GM12878 (cell line): ENCODE results near the gene CTSL. TPM values are rescaled to one million over a fixed set of nuclear protein-coding genes. Genes with fewer than 3 reads are reported as not detected.

ENCODE experiments used
- ATAC-seq: fragments of 200-7000 bp; cut with Tn5 transposase; 3 replicates; pipeline ENCODE4 v1.9.1; 2020; ENCODE audit warnings: mild to moderate bottlenecking, moderate library complexity
- BruUV-seq: library from RNA; stranded (reverse); fragments of 400-500 nt; replicated peaks from 2 replicates; lab custom pipeline; 2021; lab: Mats Ljungman, UMichigan
- CTCF ChIA-PET: fragments of 300-600 bp; sonication (Branson Sonifier 250); formaldehyde crosslinking; extraction: SDS; loops from one replicate; lab custom pipeline; 2021; ENCODE audit warnings: inconsistent platforms; lab: Yijun Ruan, JAX
- POLR2A ChIA-PET: fragments of 350-600 bp; formaldehyde crosslinking; extraction: SDS; loops from one replicate; lab custom pipeline; 2021; ENCODE audit warnings: inconsistent platforms; lab: Charles Lee
- RAD21 ChIA-PET: fragments of 300-600 bp; sonication (Branson Sonifier 250); formaldehyde crosslinking; loops from one replicate; lab custom pipeline; 2023; ENCODE audit warnings: antibody characterized with exemption; ENCODE audit not compliant: unreplicated experiment; lab: Charles Lee
- SMC1A ChIA-PET: fragments of 300-600 bp; sonication (Branson Sonifier 250); formaldehyde crosslinking; loops from one replicate; lab custom pipeline; 2023; ENCODE audit not compliant: unreplicated experiment, uncharacterized antibody; lab: Charles Lee
- DNase-seq: peaks from one replicate; pipeline ENCODE4 v3.0.0-alpha.2; 2011; ENCODE audit warnings: low read depth, low spot score
- FAIRE-seq: peaks from 3 replicates; lab custom pipeline; 2011; peaks lifted over from hg19 to GRCh38; lab: Jason Lieb, UNC
- H2AFZ ChIP-seq: 2 replicates; pipeline ENCODE4 v1.6.0; 2011; ENCODE audit warnings: low read depth, low read length, control low read depth; ENCODE audit not compliant: control insufficient read depth
- H3K27ac ChIP-seq: 2 replicates; pipeline ENCODE4 v1.5.1; 2011; ENCODE audit warnings: control low read depth; ENCODE audit not compliant: control insufficient read depth, insufficient read depth
- H3K27me3 ChIP-seq, 2 experiments: replicated peaks in 1 of 2; 2 replicates each; pipeline versions ENCODE4 v1.6.0 to v1.6.1; 2011; ENCODE audit warnings: low read length in 1 of 2; ENCODE audit not compliant: control insufficient read depth in 2 of 2, insufficient read depth in 2 of 2
- H3K36me3 ChIP-seq, 2 experiments: 2 replicates each; pipeline ENCODE4 v1.5.1; 2011; ENCODE audit warnings: low read length in 1 of 2; ENCODE audit not compliant: control insufficient read depth in 2 of 2, insufficient read depth in 2 of 2
- H3K4me1 ChIP-seq: 2 replicates; pipeline ENCODE4 v1.6.1; 2011; ENCODE audit warnings: mild to moderate bottlenecking, low read length, moderate library complexity, mixed read lengths; ENCODE audit not compliant: control insufficient read depth, insufficient read depth
- H3K4me2 ChIP-seq: 2 replicates; pipeline ENCODE4 v1.6.0; 2011; ENCODE audit warnings: control low read depth; ENCODE audit not compliant: control insufficient read depth, insufficient read depth
- H3K4me3 ChIP-seq: fragments of 200-600 bp; sonication (generic); 2 replicates; pipeline ENCODE4 v1.5.1; 2016
- H3K79me2 ChIP-seq: 2 replicates; pipeline ENCODE4 v1.6.0; 2011; ENCODE audit warnings: low read length; ENCODE audit not compliant: control insufficient read depth, insufficient read depth
- H3K9ac ChIP-seq: 2 replicates; pipeline ENCODE4 v1.8.0; 2011; ENCODE audit warnings: low read length, control low read depth, mixed read lengths; ENCODE audit not compliant: control insufficient read depth, insufficient read depth
- H3K9me3 ChIP-seq: replicated peaks from 3 replicates; pipeline ENCODE4 v1.5.1; 2011; ENCODE audit warnings: mild to moderate bottlenecking, low read length; ENCODE audit not compliant: control insufficient read depth, insufficient read depth
- H4K20me1 ChIP-seq: 2 replicates; pipeline ENCODE4 v1.6.0; 2011; ENCODE audit not compliant: control insufficient read depth, insufficient read depth
- EGR1 ChIP-seq, 2 experiments: IDR thresholded peaks; 1 replicate in 1 of 2; 2 replicates in 1 of 2; pipeline ENCODE4 v1.6.1; 2011 to 2012; ENCODE audit warnings: low read depth in 2 of 2, low read length in 2 of 2, borderline replicate concordance in 1 of 2, mild to moderate bottlenecking in 1 of 2, moderate library complexity in 1 of 2
- FOXK2 ChIP-seq: fragments of 450-650 bp; IDR thresholded peaks from 2 replicates; pipeline ENCODE4 v1.6.1; 2017; ENCODE audit warnings: mild to moderate bottlenecking, moderate library complexity
- JUNB ChIP-seq: IDR thresholded peaks from 2 replicates; pipeline ENCODE4 v1.6.1; 2016; ENCODE audit warnings: antibody characterized with exemption, mild to moderate bottlenecking
- MAX ChIP-seq: IDR thresholded peaks from 2 replicates; pipeline ENCODE4 v1.6.1; 2012; ENCODE audit warnings: low read depth, low read length, improper control_type of control experiment
- NKRF ChIP-seq: fragments of 450-650 bp; conservative IDR thresholded peaks from 2 replicates; pipeline ENCODE4 v1.6.1; 2017; ENCODE audit warnings: mild to moderate bottlenecking, moderate library complexity
- NR2F1 ChIP-seq: fragments of 450-650 bp; conservative IDR thresholded peaks from 2 replicates; pipeline ENCODE4 v1.6.1; 2017; ENCODE audit warnings: mild to moderate bottlenecking
- POLR2AphosphoS5 ChIP-seq: IDR thresholded peaks from 2 replicates; pipeline ENCODE4 v1.6.1; 2011; ENCODE audit warnings: mild to moderate bottlenecking, low read length, inconsistent platforms
- STAT3 ChIP-seq: IDR thresholded peaks from 2 replicates; pipeline ENCODE4 v1.6.1; 2011; ENCODE audit warnings: low read depth, low read length, improper control_type of control experiment
- WRNIP1 ChIP-seq: IDR thresholded peaks from 2 replicates; pipeline ENCODE4 v1.6.1; 2011; ENCODE audit warnings: low read depth, low read length, improper control_type of control experiment, borderline replicate concordance
- WGBS: methylation state at CpG from one replicate; pipeline ENCODE4 v1.1.6; 2016; ENCODE audit warnings: low lambda C conversion rate; ENCODE audit not compliant: insufficient replicate concordance, insufficient coverage; ENCODE audit errors: missing lambda C conversion rate; 5-methylcytosine and 5-hydroxymethylcytosine counted together
- in situ Hi-C: fragments of 300-500 bp; cut with MboI; formaldehyde crosslinking; loops from 9 replicates; pipeline ENCODE4 v1.14.3; 2018; ENCODE audit warnings: mixed read lengths
- intact Hi-C: fragments of 100-400 bp; cut with micrococcal nuclease; formaldehyde crosslinking; loops from one replicate; pipeline ENCODE4 v1.14.2; 2022; ENCODE audit not compliant: unreplicated experiment
- polyA plus RNA-seq, 11 experiments: library from polyadenylated mRNA; depleted of rRNA in 4 of 11; unstranded in 6 of 11; stranded (reverse) in 5 of 11; fragments of >200 nt; fragmentation: Nextera tagmentation in 4 of 11; fragmentation: Illumina TruSeq in 1 of 11; extraction: Ambion mirVana in 4 of 11; extraction: Trizol in 1 of 11; gene quantifications; 1 replicate in 1 of 11; 2 replicates in 10 of 11; pipeline versions ENCODE4 v1.2.1 to v1.2.3, GENCODE V29; 2011 to 2016; ENCODE audit warnings: inconsistent platforms in 2 of 11, missing spikeins in 2 of 11, low read depth in 1 of 11
- total RNA-seq, 4 experiments: library from RNA; depleted of rRNA in 3 of 4; stranded (reverse); fragments of >200 nt in 3 of 4; fragmentation: Illumina TruSeq in 1 of 4; extraction: Trizol in 1 of 4; gene quantifications; 2 replicates each; pipeline versions ENCODE4 v1.2.1 to v1.2.3, GENCODE V29; 2013 to 2021

Gene CTSL
- total and polyA plus RNA-seq, 10 of the 15 experiments (the other 5 are each of a cell fraction or from before 2014, with no cell fraction given), result 0.24 to 0.72 TPM; not detected in 8

GRCh38 chr9:87741326-87741725, 15.4 kb downstream of the CTSL start:
- RAD21 ChIA-PET, result no interaction called here
- POLR2A ChIA-PET, result no interaction called here
- Histone ChIP-seq H3K36me3 (no peaks in the 10 kb centered on the region), H4K20me1 (no peaks in the 10 kb centered on the region)
- no peak for TF ChIP-seq MAX
- TF ChIP-seq FOXK2, result no peak
- no peak for TF ChIP-seq NR2F1
- TF ChIP-seq, all 136 proteins: peak for 0
- SMC1A ChIA-PET, result no interaction called here
- Histone ChIP-seq H3K27me3 (no peaks in the 10 kb centered on the region), H3K79me2 (no peaks in the 10 kb centered on the region), H2AFZ (no peak overlapping the region), H3K4me1 (no peaks in the 10 kb centered on the region), H3K4me2 (no peak overlapping the region), H3K27ac (no peak overlapping the region), H3K9me3 (no peaks in the 10 kb centered on the region), H3K9ac (no peak overlapping the region), H3K4me3 (no peak overlapping the region)
- in situ Hi-C loops (no loop called here), intact Hi-C loops (no loop called here)
- FAIRE-seq, result no peak
- no TSS peak for BruUV-seq
- DNase-seq, result no peak
- WGBS, result 13% methylated on average over 4 of the region's 4 CpGs
- no peak for ATAC-seq
- CTCF ChIA-PET, result no interaction called here

- H3K36me3 ChIP-seq, result no peaks in the 10 kb centered on the region
- intact Hi-C loops (no loop called here), in situ Hi-C loops (no loop called here)
- H3K9ac ChIP-seq, result no peak overlapping the region
- no peak for DNase-seq
- FAIRE-seq, result no peak
- no peaks in the 10 kb centered on the region for H3K79me2 ChIP-seq
- TF ChIP-seq POLR2AphosphoS5 (no peak), NKRF (no peak), EGR1 (IDR thresholded peaks at IDR 0.05; ENCODE audit: borderline replicate concordance in 1 of 2, low read depth in 2 of 2, low read length in 2 of 2) (no peak), MAX (no peak), JUNB (no peak), WRNIP1 (no peak), STAT3 (no peak)
- 3% methylated on average over 5 of the region's 5 CpGs for WGBS
- ChIA-PET POLR2A (no interaction called here), CTCF (no interaction called here), SMC1A (no interaction called here), RAD21 (no interaction called here)
- ATAC-seq, result no peak
- H3K4me3 ChIP-seq, result no peak overlapping the region
- no peak overlapping the region for H3K27ac ChIP-seq
- no peaks in the 10 kb centered on the region for H3K4me1 ChIP-seq
- no peak overlapping the region for H2AFZ ChIP-seq
- H3K9me3 ChIP-seq, result no peaks in the 10 kb centered on the region
- no peaks in the 10 kb centered on the region for H4K20me1 ChIP-seq
- no peak overlapping the region for H3K4me2 ChIP-seq
- H3K27me3 ChIP-seq, result no peaks in the 10 kb centered on the region
- no TSS peak for BruUV-seq
These were observed 16.0 kb downstream of the CTSL start for GRCh38 chr9:87741891-87742290.
